ENCODE data around the gene ABCC1. TPM values are rescaled to one million over a fixed set of nuclear protein-coding genes. Genes with fewer than 3 reads are reported as not detected.

ABCC1 gene
- total RNA-seq, 4 donors from 2014 or later = 24.3 to 32.2 (median 25.7) TPM

DNA sequence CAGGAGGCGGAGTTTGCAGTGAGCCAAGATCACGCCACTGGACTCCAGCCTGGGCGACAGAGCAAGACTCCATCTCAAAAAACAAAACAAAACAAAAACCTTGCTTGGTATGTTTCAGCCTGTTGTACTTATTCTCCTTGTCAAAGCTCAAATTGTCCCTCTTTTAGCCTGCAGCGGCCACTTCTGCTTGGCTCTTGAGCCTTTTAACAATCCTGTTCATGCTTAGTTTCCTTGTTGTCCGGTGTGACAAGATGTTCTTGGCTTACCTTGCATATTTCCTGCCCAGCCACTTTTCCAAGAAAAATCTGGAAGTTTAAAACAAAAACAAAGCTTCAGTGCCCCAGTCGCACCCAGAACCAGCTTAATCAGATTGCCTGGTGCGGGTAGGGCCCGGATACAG, 81.0 kb downstream of the ABCC1 start:
- TF ChIP-seq POLR2A (IDR thresholded peaks at IDR 0.05) (no peak), EP300 (IDR thresholded peaks at IDR 0.05) (peak in 1 of 2 donors; percentile 15)
- TF ChIP-seq, protein P1, sequence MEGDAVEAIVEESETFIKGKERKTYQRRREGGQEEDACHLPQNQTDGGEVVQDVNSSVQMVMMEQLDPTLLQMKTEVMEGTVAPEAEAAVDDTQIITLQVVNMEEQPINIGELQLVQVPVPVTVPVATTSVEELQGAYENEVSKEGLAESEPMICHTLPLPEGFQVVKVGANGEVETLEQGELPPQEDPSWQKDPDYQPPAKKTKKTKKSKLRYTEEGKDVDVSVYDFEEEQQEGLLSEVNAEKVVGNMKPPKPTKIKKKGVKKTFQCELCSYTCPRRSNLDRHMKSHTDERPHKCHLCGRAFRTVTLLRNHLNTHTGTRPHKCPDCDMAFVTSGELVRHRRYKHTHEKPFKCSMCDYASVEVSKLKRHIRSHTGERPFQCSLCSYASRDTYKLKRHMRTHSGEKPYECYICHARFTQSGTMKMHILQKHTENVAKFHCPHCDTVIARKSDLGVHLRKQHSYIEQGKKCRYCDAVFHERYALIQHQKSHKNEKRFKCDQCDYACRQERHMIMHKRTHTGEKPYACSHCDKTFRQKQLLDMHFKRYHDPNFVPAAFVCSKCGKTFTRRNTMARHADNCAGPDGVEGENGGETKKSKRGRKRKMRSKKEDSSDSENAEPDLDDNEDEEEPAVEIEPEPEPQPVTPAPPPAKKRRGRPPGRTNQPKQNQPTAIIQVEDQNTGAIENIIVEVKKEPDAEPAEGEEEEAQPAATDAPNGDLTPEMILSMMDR (IDR thresholded peaks at IDR 0.05) = no peak
- Histone ChIP-seq H3K36me3 (peaks cover 0 to 17% (median under 1%) of the 10 kb centered on the region in 3 donors), H3K9me3 (no peaks in the 10 kb centered on the region), H3K27ac (no peak overlapping the region), H3K4me1 (peaks cover 0 to 26% (median 0%) of the 10 kb centered on the region in 4 donors), H3K27me3 (no peaks in the 10 kb centered on the region), H3K4me3 (no peak overlapping the region)
- no peak for DNase-seq (ENCODE audit: low spot score in 2 of 2)
- 93 to 95% methylated on average over 8 of the region's 8 CpGs for WGBS, 2 donors

DNA sequence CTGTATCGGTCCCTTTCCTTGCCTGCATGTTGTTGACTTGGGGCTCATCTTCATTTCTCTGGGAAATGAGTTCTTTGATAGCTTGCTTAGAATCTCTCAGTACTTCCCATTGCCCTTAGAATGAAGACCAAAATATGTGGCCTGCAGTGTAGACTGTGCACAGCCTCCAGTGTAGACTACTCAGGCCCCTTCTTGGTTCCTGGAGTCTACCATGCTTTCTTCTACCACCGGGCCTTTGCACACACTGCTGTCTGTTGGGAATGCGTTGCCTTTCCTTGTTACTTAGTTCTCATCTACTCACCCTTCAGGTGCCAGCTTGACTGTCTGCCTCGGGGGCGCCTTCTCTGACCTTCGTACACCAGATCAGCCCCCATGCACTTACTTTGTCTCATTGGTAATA, 82.0 kb downstream of the ABCC1 start:
- Histone ChIP-seq H3K4me1 (peaks cover 0 to 18% (median 0%) of the 10 kb centered on the region in 4 donors), H3K9me3 (no peaks in the 10 kb centered on the region), H3K36me3 (peaks cover 0 to 26% (median 10%) of the 10 kb centered on the region in 3 donors), H3K4me3 (no peak overlapping the region), H3K27me3 (no peaks in the 10 kb centered on the region), H3K27ac (no peak overlapping the region)
- WGBS, 2 donors = 94 to 96% methylated on average over 6 of the region's 6 CpGs
- no peak for DNase-seq (ENCODE audit: low spot score in 2 of 2)
- TF ChIP-seq EP300 (IDR thresholded peaks at IDR 0.05) (no peak), POLR2A (IDR thresholded peaks at IDR 0.05) (no peak)
- TF ChIP-seq, protein P1 (IDR thresholded peaks at IDR 0.05) = no peak

DNA sequence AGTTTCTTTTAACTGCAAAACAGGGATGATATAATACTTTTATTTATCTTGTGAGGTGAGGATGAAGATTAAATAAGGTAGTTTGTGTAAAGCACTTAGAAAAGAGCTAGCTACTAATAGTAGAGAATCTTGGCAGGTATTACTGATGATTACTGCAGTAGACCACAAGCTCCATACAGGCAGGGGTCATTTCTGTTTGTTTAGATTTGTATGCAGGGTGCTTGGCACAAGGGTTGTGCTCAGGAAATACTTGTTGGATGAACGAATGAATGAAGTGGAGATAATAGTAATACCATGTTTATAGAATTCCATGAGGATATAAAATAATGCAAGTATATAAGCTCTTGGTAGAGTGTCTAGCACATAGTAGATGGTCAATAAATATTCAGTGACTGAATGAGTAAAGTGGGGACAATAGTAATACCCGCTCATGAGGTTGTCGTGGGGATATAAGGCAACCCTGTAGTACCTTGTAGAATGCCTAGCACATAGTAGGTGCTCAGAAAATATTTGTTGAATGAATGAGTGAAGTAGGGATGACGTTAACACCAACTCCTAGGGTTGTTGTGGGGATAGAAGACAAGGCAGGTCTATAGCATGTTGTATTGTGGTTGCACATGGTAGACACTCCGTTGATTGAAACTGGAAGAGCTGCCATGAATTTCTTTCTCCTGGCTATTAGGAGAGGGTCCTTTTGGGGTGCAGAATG, 83.0 kb downstream of the ABCC1 start:
- DNase-seq (ENCODE audit: low spot score in 2 of 2) = no peak
- H3K36me3 ChIP-seq = peaks cover 0 to 37% (median 15%) of the 10 kb centered on the region in 3 donors
- no peaks in the 10 kb centered on the region for H3K9me3 ChIP-seq
- H3K4me3 ChIP-seq = no peak overlapping the region
- WGBS, 2 donors = 88 to 94% methylated on average over 5 of the region's 5 CpGs
- no peaks in the 10 kb centered on the region for H3K27me3 ChIP-seq
- H3K4me1 ChIP-seq = peaks cover 0 to 18% (median 0%) of the 10 kb centered on the region in 4 donors
- no peak overlapping the region for H3K27ac ChIP-seq
- TF ChIP-seq POLR2A (IDR thresholded peaks at IDR 0.05) (no peak), EP300 (IDR thresholded peaks at IDR 0.05) (no peak)
- TF ChIP-seq, protein P1 (IDR thresholded peaks at IDR 0.05) = no peak

DNA sequence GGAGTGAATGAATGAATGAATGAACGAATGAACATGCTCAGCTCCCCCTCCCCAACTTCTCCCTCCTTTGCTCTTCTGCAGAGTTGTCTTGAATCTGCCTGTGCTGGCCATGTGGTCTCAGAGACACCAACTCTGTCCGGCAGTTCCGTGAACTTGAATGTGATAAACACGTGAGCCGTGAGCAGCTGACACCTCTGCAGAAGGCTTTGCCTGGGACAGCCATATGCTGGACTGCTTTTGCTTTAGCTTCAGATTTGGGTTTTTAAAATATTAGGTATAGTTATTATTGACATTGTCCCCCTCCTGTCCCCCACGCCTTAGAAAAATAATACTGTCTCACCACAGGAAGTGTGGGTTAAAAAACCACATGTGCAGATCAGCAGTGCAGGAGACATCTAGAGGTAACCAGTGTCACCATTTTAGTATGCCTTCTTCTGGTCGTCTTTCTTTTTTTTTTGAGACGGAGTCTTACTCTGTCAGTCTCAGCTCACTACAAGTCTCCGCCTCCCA, 83.8 kb downstream of the ABCC1 start:
- Histone ChIP-seq H3K4me3 (no peak overlapping the region), H3K27me3 (no peaks in the 10 kb centered on the region), H3K4me1 (peaks cover 0 to 18% (median 0%) of the 10 kb centered on the region in 4 donors), H3K9me3 (no peaks in the 10 kb centered on the region), H3K27ac (no peak overlapping the region), H3K36me3 (peaks cover 0 to 45% (median 17%) of the 10 kb centered on the region in 3 donors)
- WGBS, 2 donors = 72 to 79% methylated on average over 9 of the region's 9 CpGs
- TF ChIP-seq POLR2A (IDR thresholded peaks at IDR 0.05) (no peak), EP300 (IDR thresholded peaks at IDR 0.05) (no peak)
- TF ChIP-seq, protein P1 (IDR thresholded peaks at IDR 0.05) = no peak
- DNase-seq (ENCODE audit: low spot score in 2 of 2) = no peak

DNA sequence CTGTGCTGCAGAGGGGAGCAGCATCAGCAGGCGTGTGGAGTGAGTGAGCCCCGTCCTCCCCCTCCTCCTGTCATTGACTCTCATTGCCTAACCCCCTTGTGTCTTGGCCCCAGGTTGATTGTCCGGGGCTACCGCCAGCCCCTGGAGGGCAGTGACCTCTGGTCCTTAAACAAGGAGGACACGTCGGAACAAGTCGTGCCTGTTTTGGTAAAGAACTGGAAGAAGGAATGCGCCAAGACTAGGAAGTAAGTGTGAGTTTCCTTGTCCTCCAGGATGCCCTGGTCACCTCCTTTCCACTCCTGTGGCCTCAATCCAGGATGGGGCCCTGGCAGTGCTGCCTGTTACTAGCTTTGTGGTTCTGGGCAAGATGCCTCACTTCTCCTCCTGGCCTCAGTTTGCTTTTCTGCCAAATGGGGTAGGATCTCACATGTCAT, 87.0 kb downstream of the ABCC1 start:
- no peaks in the 10 kb centered on the region for H3K27me3 ChIP-seq
- no peak for DNase-seq (ENCODE audit: low spot score in 2 of 2)
- H3K4me1 ChIP-seq = no peaks in the 10 kb centered on the region
- H3K27ac ChIP-seq = no peak overlapping the region
- peaks cover 0 to 73% (median 17%) of the 10 kb centered on the region in 3 donors for H3K36me3 ChIP-seq
- TF ChIP-seq POLR2A (IDR thresholded peaks at IDR 0.05) = no peak
- TF ChIP-seq, protein P1 (IDR thresholded peaks at IDR 0.05) = no peak
- no peak for TF ChIP-seq EP300 (IDR thresholded peaks at IDR 0.05)
- 74 to 78% methylated on average over 8 of the region's 8 CpGs for WGBS, 2 donors
- H3K9me3 ChIP-seq = no peaks in the 10 kb centered on the region
- no peak overlapping the region for H3K4me3 ChIP-seq
